Uterus (tissue), 4 donors: ENCODE results near the gene PDE4B. TPM values are rescaled to one million over a fixed set of nuclear protein-coding genes. Genes with fewer than 3 reads are reported as not detected.

Experiments used
- DNase-seq, 2 donors: peaks; one replicate each; pipeline ENCODE4 v3.0.0-alpha.2; 2019 to 2020
- H3K27ac ChIP-seq, 2 donors: fragments of 200-600 bp; sonication (generic); 1 replicate in 1 of 2; 2 replicates in 1 of 2; pipeline ENCODE4 v1.5.1; 2016 to 2018
- H3K27me3 ChIP-seq, 2 donors: fragments of 200-600 bp; sonication (generic); one replicate each; pipeline ENCODE4 v1.5.1; 2018 to 2019; ENCODE audit warnings: control low read depth in 1 of 2
- H3K36me3 ChIP-seq, 2 donors: fragments of 200-600 bp; sonication (generic); one replicate each; pipeline ENCODE4 v1.5.1; 2019; ENCODE audit warnings: control low read depth in 1 of 2
- H3K4me1 ChIP-seq, 2 donors: fragments of 200-600 bp; sonication (generic); one replicate each; pipeline ENCODE4 v1.5.1; 2018 to 2019; ENCODE audit warnings: control low read depth in 1 of 2
- H3K4me3 ChIP-seq, 2 donors: fragments of 200-600 bp; sonication (generic); 1 replicate in 1 of 2; 2 replicates in 1 of 2; pipeline ENCODE4 v1.5.1; 2018 to 2019; ENCODE audit warnings: mild to moderate bottlenecking in 1 of 2
- H3K9me3 ChIP-seq, 2 donors: fragments of 200-600 bp; sonication (generic); one replicate each; pipeline ENCODE4 v1.5.1; 2019; ENCODE audit warnings: control low read depth in 1 of 2
- CTCF ChIP-seq, 4 experiments: fragments of 200-600 bp in 2 of 4; fragments of 450-650 bp in 2 of 4; sonication (generic) in 2 of 4; IDR thresholded peaks; one replicate each; pipeline ENCODE4 v1.5.1; 2016 to 2019; ENCODE audit warnings: antibody characterized with exemption in 4 of 4, mild to moderate bottlenecking in 2 of 4, moderate library complexity in 1 of 4
- POLR2A ChIP-seq, 2 donors: fragments of 450-650 bp; IDR thresholded peaks; one replicate each; pipeline ENCODE4 v1.6.1; 2016; ENCODE audit warnings: antibody characterized with exemption in 2 of 2, mild to moderate bottlenecking in 1 of 2, moderate library complexity in 1 of 2
- intact Hi-C: fragments of 100-400 bp; cut with DNase I; formaldehyde crosslinking; loops from one replicate; pipeline ENCODE4 v1.15.1; 2023; ENCODE audit warnings: low total_unique reads
- total RNA-seq, 4 donors: library from RNA; depleted of rRNA in 3 of 4; stranded (reverse); fragments of >200 nt in 3 of 4; gene quantifications; one replicate each; pipeline versions ENCODE4 v1.1.0 to v1.2.4, GENCODE V29; 2014 to 2023
- donor health status: DM: yes; HTN: yes; CAD: no.

PDE4B gene
- total RNA-seq, 4 donors from 2014 or later = 6.9 to 22.9 (median 17.8) TPM

- TF ChIP-seq POLR2A (IDR thresholded peaks at IDR 0.05) = no peak
- TF ChIP-seq CTCF (IDR thresholded peaks at IDR 0.05) = no peak
- Histone ChIP-seq H3K4me3 (no peak overlapping the region), H3K4me1 (no peaks in the 10 kb centered on the region), H3K27ac (no peak overlapping the region), H3K27me3 (no peaks in the 10 kb centered on the region), H3K9me3 (no peaks in the 10 kb centered on the region), H3K36me3 (no peaks in the 10 kb centered on the region)
- intact Hi-C loops = loop anchor here (5.0 kb wide), 1 partner anchor 193 kb away; no protein-coding TSS in a partner anchor
- no peak for DNase-seq
Observed at GRCh38 chr1:66254785-66255184, 462.1 kb downstream of the PDE4B start.

GRCh38 chr1:66256629-66257572 is 464.2 kb downstream of the PDE4B start:
- TF ChIP-seq CTCF (IDR thresholded peaks at IDR 0.05) (no peak), POLR2A (IDR thresholded peaks at IDR 0.05) (no peak)
- Histone ChIP-seq H3K9me3 (no peaks in the 10 kb centered on the region), H3K27ac (no peak overlapping the region), H3K4me3 (no peak overlapping the region), H3K36me3 (no peaks in the 10 kb centered on the region), H3K27me3 (no peaks in the 10 kb centered on the region), H3K4me1 (no peaks in the 10 kb centered on the region)
- intact Hi-C loops = loop anchor here (5.0 kb wide), 1 partner anchor 190 kb away; no protein-coding TSS in a partner anchor
- no peak for DNase-seq

GRCh38 chr1:66258404-66259105 is 465.9 kb downstream of the PDE4B start:
- H3K27ac ChIP-seq = no peak overlapping the region
- intact Hi-C loops = loop anchor here (5.0 kb wide), 1 partner anchor 189 kb away; no protein-coding TSS in a partner anchor
- no peak for TF ChIP-seq CTCF (IDR thresholded peaks at IDR 0.05)
- TF ChIP-seq POLR2A (IDR thresholded peaks at IDR 0.05) = no peak
- H3K4me3 ChIP-seq = no peak overlapping the region
- H3K9me3 ChIP-seq = no peaks in the 10 kb centered on the region
- H3K4me1 ChIP-seq = no peaks in the 10 kb centered on the region
- no peaks in the 10 kb centered on the region for H3K36me3 ChIP-seq
- no peak for DNase-seq
- H3K27me3 ChIP-seq = no peaks in the 10 kb centered on the region

DNA sequence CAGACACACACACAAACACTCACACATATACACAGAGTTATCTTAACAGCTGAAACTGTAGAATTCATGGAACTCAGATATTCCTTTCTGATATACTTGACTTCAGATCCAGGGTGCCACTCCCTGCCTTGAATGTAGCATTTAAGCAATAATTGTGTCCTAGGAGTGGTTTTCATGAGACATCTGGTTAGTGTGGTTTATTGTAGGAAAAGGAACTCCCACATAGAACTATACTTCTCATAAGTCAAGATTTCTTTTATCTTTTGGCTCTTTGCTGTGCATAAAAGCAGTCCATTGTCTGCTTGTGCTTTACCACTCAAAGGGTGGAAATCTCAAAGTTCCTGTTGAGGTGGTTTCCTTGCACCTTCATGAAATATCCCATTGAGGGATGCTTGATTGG is 468.7 kb downstream of the PDE4B start:
- H3K36me3 ChIP-seq = no peaks in the 10 kb centered on the region
- no peaks in the 10 kb centered on the region for H3K27me3 ChIP-seq
- TF ChIP-seq POLR2A (IDR thresholded peaks at IDR 0.05) (no peak), CTCF (IDR thresholded peaks at IDR 0.05) (no peak)
- no peak overlapping the region for H3K27ac ChIP-seq
- H3K4me3 ChIP-seq = no peak overlapping the region
- no peaks in the 10 kb centered on the region for H3K4me1 ChIP-seq
- DNase-seq = no peak
- intact Hi-C loops = no loop called here
- no peaks in the 10 kb centered on the region for H3K9me3 ChIP-seq
